ENCODE measurements around the gene TMEM130. TPM values are rescaled to one million over a fixed set of nuclear protein-coding genes. Genes with fewer than 3 reads are reported as not detected.
A peak's percentile ranks its signal among the peaks of the same experiment; 100 is the strongest.

The TMEM130 gene
- total RNA-seq, 1 donor from 2014 or later: 4.9 TPM

DNA sequence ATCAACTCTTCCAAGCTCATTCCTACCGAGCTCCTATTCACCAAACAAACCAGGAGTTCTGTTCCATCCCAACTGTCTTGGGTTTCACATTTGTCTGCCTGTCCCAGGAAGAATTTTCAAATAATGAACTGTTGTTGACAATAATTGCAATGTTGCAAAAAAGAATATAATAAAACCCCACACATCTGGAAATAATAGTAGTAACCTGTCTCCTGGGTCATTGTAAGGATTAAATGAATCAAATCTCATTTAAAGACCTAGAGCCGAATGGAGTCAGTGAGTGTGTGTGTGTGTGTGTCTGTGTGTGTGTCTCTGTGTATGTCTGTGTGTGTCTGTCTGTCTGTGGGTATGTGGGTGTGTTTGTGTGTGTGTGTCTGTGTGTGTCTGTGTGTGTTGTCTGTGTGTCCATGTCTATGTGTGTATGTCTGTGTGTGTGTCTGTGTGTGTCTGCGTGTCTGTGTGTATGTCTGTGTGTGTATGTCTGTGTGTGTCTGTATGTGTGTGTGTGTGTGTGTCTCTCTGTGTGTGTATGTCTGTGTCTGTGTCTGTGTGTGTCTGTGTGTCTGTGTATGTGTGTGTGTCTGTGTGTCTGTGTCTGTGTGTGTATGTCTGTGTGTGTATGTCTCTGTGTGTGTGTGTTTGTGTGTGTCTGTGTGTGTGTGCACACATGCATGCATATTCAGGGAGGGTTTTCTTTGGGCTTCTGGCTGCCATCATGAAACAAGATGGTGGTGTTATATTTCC lies 52.7 kb downstream of the TMEM130 start:
- FAIRE-seq (no peak), DNase-seq (ENCODE audit: low spot score in 2 of 2) (no peak)

DNA sequence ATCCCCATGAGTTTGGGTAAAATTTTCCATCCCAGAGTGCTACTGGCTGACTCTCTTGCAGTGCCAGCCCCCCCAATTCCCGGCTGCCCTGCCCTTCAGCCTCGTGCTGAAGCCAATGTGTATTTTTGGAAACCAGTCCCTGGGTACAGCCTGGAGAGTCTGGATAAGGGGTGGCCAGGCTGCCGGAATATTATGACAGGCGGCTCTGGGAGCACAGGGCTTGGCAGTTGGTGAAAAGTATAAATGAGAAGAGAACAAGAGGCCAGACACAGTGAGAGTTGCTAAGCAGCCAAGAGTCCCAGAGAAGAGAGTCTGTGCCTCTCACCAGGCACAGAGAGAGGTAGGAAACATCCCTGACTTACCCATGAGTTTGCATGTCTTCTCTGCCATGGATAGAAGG lies 53.6 kb downstream of the TMEM130 start:
- DNase-seq (ENCODE audit: low spot score in 2 of 2): no peak
- FAIRE-seq: no peak

DNA sequence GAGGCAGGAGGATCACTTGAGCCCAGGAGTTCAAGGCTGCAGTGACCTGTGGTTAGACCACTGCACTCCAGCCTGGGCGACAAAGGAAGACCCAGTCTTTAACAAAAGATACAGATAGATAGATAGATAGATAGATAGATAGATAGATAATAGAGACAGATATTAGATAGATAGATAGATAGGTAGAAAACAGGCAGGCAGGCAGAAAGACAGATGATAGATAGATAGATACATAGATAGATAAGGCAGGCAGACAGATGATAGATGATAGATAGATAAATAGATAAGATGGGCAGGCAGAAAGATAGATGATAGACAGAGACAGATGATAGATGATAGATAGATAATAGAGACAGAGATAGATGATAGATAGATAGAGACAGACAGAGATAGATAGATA lies 54.5 kb downstream of the TMEM130 start:
- DNase-seq (ENCODE audit: low spot score in 2 of 2): no peak
- no peak for FAIRE-seq

DNA sequence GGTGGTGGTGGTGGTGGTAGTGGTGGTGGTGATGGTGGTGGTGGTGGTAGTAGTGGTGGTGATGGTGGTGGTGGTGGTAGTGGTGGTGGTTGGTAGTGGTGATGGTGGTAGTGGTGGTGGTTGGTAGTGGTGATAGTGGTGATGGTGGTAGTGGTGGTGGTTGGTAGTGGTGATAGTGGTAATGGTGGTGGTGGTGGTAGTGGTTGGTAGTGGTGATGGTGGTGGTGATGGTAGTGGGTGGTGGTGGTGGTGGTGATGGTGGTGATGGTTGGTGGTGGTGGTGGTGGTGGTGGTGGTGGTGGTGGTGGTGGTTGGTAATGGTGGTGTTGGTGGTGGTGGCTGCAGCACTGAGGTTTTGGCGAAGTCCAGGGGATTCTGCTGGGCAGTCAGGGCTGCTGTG lies 58.5 kb downstream of the TMEM130 start:
- no peak for DNase-seq (ENCODE audit: low spot score in 2 of 2)
- no peak for FAIRE-seq

DNA sequence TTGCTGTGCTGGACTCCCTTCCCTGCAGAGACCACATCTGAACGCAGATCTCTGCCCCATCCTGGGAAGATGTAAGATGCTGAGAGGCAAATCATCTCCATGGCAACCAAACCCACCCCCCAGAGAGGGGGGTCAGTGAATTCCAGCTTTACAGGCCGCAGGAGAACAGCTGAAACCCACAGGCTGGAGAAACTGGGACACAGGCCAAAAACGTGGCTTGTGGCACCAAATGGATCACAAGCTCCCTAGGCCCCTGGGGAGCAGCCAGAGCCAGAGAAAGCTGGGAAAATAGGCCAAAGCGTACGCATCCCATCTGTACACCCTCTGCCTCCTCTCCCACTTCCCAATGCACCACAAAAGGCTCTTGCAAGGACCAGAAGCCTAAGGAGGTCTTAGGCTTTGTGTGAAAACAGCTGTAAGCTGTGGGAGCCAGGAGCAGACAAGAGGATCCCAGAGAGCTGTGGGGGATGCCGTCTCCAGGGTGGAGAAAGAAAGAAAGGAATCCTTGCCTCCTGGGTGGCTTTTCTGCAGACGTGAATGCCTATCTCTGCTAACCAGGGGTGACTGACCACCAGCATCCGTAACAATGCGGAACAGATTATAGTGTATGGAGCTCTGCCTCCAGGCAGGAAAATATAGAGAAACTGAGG lies 59.5 kb downstream of the TMEM130 start:
- no peak for DNase-seq (ENCODE audit: low spot score in 2 of 2)
- no peak for FAIRE-seq

DNA sequence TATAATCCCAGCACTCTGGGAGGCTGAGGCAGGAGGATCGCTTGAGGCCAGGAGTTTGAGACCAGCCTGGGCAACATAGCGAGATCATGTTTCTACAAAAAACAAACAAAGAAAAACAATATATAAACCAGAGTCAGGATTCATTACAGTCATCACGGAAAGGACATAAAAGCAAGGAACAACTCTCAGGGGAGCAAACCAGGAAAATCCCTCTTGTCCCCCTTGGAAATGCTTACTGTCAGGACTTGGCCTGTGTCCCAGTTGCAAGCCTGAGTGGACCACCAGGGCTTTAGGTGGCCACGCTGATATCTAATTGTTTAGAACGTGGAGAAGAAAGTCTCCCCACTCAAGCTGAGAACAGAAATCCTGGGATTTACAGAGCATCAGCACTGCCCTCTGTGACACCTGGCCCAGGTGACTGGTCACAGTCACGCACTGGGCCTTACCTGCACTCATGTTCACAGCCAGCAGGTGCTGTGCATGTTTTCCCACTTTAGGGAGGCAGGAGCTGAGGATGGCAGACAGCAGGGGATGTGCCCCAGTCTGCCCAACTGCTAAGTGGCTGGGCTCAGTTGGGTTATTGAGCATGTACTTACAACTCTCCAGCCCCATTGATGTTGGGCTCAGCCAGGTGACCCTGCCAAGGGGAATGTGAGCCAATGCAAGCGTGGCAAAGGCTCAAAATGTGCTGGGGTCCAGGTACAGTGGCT lies 60.9 kb downstream of the TMEM130 start:
- no peak for DNase-seq (ENCODE audit: low spot score in 2 of 2)
- FAIRE-seq: no peak

DNA sequence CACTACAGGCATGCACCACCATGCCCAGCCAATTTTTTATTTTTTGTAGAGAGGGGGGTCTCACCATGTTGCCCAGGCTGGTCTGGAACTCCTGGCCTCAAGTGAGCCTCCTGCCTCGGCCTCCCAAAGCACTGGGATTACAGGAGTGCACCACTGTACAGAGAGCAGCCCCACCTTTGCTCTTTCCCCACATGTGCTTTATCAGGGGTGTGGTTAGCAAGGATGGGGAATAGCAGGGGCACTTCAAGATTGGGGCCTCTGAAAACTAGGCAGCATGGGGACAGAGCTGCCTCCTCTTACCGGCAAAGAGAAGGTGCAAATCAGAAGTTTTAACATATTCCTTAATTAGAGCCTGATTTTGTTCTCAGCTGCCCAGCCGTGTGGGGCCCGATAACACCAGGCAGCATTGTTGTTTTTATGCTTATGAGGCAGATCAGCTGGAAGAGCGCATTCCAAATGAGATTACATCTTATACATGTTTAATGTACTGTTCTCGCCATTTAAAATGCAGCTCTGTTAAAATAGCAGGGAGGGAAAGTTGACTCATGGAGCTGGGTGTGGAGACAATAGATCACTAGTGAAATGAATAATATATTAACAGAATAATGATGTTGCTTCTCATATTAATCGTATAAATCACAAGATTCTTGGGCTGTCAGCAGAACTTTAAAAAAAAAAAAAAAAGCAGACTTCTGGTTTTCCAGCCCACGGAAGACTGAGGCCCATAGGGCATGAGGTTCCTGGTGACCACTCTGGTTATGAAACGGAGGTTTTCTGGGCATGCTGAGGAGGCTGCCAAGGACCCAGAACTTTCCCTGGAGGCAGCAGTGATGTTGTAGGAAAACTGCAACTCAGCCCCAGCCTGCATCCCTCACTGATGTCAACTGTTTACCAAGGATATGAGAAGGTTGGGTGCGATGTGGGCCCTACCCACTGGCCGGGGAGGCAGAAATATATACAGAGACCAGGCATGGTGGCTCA lies 62.5 kb downstream of the TMEM130 start:
- no peak for DNase-seq (ENCODE audit: low spot score in 2 of 2)
- FAIRE-seq: no peak

DNA sequence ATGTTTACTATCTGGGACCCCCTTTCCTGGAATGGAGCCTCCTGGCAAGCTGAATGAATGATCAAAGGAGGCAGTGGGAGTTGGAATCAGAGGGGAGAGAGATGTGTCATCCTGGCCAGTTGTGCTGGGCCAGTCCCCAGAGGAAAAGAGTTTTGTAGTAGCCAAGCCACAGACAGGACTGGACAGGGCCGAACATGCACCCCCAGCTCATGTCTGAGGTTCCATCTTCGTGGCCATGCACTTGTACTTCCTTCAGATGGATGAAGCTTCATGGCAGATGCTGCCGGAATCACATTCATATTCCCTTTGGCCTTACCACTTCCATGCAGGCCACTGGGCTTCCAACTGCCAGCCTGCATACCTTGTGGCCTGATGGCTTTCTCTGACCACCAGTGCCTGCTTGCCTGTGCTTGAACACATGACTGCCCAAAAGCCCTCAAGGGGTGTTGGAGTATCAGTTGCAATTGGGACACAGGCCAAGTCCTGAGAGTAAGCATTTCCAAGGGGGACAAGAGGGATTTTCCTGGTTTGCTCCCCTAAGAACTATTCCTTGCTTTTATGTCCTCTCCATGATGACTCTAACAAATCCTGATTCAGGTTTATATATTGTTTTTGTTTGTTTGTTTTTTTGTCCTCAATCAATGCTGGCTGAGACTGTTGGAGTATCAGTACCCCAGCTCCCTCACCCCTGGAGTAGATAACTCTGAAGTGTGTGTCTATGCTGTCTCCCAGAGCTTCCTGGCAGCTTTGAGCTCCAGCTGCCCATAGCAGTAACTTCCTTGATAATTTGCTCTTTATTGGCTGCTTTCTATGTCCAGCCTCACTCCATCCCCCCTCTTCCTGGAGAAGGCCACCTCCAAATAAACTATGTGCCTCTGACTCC lies 63.6 kb downstream of the TMEM130 start:
- no peak for DNase-seq (ENCODE audit: low spot score in 2 of 2)
- no peak for FAIRE-seq

DNA sequence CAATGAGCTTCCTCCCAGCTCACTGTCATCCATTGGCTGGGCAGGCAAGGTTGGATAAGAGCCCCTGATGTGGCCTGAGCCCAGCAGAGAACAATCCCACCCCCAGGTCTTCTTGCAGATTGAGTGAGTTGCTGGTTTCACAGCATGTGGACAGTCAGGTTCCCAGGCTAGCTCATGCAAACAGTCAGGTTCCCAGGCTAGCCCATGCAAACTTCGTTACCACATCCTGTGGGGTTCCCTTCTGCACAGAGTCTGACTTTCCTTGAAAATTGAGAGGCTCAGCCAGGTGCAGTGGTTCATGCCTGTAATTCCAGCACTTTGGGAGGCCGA lies 67.1 kb downstream of the TMEM130 start:
- no peak for FAIRE-seq
- no peak for DNase-seq (ENCODE audit: low spot score in 2 of 2)

DNA sequence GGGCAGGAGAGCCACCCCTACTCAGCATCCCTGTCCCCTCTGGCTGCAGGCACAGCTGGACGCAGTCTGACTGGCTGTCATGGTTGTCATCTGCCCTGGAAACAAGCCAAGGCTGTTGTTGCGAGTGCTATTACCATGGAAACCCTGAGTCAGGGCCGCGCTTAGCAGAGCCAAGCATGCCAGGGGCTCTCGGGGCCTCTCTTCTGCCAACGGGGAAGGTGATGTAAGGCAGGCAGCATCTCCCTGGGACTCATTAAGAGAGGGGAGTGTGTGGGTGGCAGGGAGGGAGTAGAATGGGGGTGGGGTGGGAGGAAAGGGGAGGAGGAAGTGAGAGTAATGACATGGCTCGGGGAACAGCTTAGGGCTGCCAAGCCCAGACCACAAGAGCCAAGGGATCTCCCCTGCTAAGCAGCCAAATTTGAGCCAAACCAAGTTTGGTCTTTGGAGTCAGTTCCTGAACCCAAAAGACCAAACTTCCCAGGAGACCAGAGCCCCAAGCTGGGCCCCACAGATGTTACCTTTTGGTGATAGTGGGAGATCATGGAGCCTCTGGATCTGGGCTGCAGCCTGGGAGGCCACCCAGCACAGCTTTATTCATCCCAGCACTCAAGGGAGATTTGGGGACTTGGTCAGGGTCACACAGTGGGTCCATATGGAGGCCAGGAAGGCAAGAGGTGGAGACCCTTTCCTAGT lies 67.6 kb downstream of the TMEM130 start:
- no peak for FAIRE-seq
- peak in 1 of 2 donors; percentile 40 for DNase-seq (ENCODE audit: low spot score in 2 of 2)

DNA sequence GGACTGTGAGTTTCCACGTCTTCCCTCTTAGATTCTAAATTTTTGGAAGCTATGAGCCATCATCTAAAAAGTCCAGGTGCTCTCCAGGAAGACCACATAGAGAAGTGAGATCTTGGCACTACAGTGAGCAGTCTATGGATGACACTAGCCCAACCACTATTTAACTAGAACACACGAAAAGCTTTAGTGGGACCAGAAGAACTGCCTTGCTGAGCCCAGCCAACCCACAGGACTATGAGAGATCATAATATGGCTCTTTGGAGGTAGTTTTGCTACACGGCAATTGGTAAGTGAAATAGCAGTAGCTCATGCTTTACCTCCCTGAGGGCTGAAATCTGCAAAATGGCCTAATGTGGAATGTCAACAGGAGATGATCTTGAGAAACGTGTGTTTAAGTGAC lies 68.8 kb downstream of the TMEM130 start:
- DNase-seq (ENCODE audit: low spot score in 2 of 2): no peak
- FAIRE-seq: no peak

DNA sequence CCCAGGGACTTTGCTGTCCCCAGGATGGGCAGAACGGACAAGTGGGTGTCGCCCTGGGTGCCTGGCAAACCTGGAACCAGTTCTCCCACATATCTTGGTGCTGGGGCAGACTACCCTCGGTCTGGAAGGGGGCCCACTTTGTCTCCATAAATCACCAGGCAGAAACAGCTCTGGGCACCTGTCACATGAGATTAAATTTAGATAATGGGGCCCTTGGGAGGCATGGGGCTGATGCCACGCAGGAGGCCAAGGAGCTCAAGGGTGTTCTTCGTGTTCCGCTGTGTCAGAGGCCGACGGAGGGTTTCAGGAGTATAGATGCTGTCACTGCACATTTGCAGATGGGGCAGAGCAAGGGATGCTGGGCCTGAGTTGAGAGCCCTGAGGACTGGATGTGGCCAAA lies 72.7 kb downstream of the TMEM130 start:
- no peak for DNase-seq (ENCODE audit: low spot score in 2 of 2)
- no peak for FAIRE-seq

Small RNAs within 50 kb of the gene (small RNA-seq; reads per million reads assigned to genes)
- gene MIR3609: 284 reads per million, percentile 99 among the genes with 10 or more reads in this experiment

Other genes with a start within 250 kb of the TMEM130 start
- 21.2 TPM for gene TRRAP, start 8.5 kb upstream of the TMEM130 start, total RNA-seq

Measured in frontal cortex (tissue), 4 donors.